Activated effector memory CD4-positive, alpha-beta T cell treated with Interleukin-2 at 50 U/mL for 16 hours (primary cell): ENCODE data around the gene SPINK5.
"Not testable (repeated sequence)": the region's sequence is repeated elsewhere in the genome, so short reads cannot be mapped to it uniquely, and the experiment has no call there.

Experiments used
- DNase-seq: peaks from one replicate; pipeline ENCODE4 v3.0.0-alpha.2; 2020

Gene SPINK5

GRCh38 chr5:148063861-148064260 is at the start of gene SPINK5:
TSS of gene SPINK5 (plus strand) at chr5:148063980. CDS start at chr5:148064045, 65 bp downstream.
- no peak for DNase-seq

DNA sequence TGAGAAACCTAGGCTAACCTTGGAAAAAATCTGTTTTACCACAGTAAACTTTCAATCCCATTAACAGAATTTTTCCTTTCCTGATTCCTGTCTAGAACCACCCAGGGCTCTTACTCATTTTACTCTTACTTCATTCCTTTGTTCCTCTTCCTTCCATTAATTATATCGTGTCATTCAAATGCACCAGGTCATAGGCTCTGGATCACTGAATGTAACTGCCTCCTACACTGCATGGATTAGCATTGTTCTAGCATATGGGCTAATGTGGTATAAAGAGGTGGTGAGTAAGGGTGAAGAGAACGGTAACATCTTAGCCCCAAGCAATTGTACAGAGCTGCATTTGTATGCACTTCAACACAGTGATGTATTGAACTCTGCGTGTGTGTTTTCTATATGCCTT is 49.5 kb upstream of the SPINK5 start:
- no peak for DNase-seq

- DNase-seq = no peak
These were observed 43.4 kb upstream of the SPINK5 start for GRCh38 chr5:148020257-148020988.

DNA sequence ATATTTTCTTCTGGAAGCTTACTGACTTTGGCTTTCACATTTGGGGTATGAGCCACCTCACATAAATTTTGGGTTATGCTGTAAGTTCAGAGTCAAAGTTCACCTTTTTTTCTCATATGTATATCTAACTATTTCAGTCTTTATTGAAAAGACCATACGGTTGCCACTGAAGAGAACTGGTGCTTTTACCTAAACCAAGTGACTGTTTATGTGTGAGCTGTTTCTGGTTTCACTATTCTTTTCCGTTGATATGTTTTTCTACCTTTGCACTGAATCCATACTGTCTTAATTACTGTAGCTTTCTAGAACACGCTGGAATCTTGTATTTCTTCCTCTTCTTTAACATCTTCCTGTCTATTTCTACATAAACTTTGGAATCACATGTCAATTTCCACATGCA is 36.3 kb upstream of the SPINK5 start:
- no peak for DNase-seq

GRCh38 chr5:148029131-148029530 is 34.6 kb upstream of the SPINK5 start:
- no peak for DNase-seq

DNA sequence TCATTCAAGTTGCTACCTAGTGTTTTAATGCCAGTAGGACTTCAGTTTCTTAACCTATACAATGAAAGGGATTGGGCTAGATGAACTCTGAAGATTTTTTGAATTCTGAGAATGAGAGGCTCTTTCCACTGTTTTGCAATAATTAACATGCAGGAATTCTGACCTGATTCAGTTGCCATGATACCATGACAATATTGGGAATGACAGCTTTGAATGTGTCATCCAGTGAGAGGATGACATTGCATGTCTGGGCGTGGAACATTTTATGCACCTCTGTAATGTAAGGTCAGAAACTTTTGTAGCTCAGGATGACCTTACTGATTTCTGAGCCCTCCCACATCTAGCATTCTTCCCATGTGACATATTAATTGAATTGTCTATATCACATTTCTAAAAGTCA is 30.6 kb upstream of the SPINK5 start:
- no peak for DNase-seq

GRCh38 chr5:148035676-148036075 is 28.1 kb upstream of the SPINK5 start:
- no peak for DNase-seq

DNA sequence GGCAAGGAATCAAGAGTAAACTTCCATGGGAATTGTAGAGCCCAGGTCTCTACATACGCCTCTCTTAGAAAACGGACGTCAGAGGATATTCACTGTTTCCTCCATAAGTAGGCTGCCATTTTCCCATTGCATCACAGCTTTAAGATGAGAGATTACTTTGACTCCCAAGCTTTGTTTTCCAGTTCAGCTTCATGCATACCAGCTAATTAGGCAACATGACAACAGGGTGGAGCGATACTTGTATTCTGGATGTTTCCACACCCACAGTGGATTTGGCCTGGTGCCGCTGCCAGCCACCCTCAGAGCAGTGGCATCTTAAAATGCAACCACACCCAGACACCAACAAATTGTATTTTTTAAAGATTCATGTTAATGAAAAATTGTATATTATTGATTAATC is 20.9 kb upstream of the SPINK5 start:
- no peak for DNase-seq

- no peak for DNase-seq
These were observed 20.1 kb upstream of the SPINK5 start for GRCh38 chr5:148043705-148044104.

DNA sequence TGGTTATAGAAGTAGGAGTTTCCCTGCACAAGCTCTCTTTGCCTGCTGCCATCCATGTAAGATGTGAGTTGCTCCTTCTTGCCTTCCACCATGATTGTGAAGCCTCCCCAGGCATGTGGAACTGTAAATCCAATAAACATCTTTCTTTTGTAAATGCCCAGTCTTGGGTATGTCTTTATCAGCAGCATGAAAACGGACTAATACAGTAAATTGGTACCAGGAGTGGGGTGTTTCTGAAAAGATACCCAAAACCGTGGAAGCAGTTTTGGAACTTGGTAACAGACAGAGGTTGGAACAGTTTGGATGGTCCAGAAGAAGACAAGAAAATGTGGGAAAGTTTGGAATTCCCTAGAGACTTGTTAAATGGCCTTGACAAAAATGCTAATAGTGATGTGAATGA is 8.6 kb upstream of the SPINK5 start:
- DNase-seq = not testable (repeated sequence)

GRCh38 chr5:148060309-148060708 is 3.5 kb upstream of the SPINK5 start:
- DNase-seq = no peak

GRCh38 chr5:148060881-148061280 is 2.9 kb upstream of the SPINK5 start:
- no peak for DNase-seq

DNA sequence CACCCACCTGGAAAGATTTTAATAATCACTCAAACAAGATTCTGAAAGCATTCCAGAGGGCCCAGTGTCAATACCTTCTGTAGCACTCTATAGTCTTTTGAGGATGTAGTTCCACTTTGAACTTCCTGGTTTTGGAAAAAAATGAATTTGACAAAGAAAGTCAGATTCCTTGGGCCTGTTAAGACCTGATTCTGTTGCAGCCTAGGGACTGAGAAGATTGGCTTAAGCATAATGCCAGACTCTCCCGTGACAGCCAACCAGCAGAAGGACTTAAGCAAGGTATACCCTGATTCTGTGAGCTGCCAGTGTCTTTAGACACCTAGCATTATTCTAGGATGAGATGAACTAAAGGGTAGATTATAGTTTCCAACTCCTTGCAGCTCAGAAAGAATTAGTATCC is 6.8 kb downstream of the SPINK5 start:
- DNase-seq = no peak

DNA sequence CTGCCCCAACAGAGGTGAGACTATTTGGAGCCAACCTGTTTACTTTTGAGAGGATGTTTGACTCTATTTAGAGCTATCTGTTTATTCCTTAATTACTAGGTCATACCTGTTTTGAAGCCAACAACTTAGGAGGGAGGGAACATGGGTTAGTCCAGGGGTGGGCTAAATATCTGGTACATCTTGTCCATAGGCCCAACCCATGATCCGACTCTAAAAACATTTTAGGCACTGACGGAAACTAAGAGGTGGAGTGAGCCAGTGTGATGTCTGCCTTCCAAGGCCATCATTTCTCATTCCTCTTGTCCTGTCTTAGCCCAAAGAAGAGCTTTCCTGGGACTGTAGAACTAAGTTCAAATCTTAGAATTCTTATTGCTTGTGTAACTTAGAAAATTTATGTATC is 8.4 kb downstream of the SPINK5 start:
- no peak for DNase-seq

- DNase-seq = no peak
These were observed 11.7 kb downstream of the SPINK5 start for GRCh38 chr5:148075529-148075928.

- DNase-seq = no peak
These were observed 19.4 kb downstream of the SPINK5 start for GRCh38 chr5:148083203-148083602.

GRCh38 chr5:148084269-148084668 is 20.5 kb downstream of the SPINK5 start:
- DNase-seq = no peak

DNA sequence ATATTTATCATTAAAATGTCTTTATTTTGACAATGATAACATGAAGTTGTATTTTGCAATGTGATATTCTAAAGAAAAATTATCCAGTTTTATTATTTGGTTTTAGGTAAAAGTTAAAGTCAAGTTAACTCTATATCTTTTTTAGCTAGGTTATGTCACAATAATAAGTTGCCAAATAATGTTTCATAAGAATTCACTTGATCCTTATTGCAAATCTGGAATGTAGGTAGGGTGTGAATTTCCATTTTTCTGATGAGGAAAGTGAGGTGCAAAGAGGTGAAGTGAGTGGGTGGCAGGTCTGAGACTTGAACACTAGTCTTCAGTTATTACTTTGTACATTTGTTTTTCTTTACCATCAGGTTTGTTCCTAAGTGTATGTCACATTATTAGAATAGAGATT is 21.5 kb downstream of the SPINK5 start:
- DNase-seq = no peak

GRCh38 chr5:148085977-148086705 is 22.4 kb downstream of the SPINK5 start:
- DNase-seq = no peak

GRCh38 chr5:148090146-148090772 is 26.5 kb downstream of the SPINK5 start:
- no peak for DNase-seq

DNA sequence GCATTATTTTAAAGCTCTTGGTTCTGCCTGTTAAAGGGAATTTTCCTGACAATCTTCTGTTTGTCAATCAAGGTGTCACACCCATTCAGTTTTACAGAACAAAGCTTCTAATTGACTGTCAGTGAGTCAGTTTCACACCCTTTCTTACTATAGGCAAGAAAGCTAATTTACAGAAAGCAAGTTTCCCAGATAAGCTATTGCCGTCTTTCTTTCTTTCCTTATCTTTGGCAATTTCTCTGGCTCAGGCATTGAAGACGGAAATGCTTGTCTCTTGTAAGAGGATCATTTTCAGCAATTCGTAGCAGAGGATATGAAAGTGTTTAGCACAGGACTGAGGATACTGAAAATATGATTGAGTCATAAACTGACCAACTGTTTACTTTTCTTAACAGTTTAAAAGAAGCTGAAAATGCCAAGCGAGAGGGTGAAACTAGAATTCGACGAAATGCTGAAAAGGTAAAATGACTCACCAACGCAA is 27.0 kb downstream of the SPINK5 start:
- DNase-seq = no peak

GRCh38 chr5:148091991-148092964 is 28.5 kb downstream of the SPINK5 start:
- DNase-seq = no peak

DNA sequence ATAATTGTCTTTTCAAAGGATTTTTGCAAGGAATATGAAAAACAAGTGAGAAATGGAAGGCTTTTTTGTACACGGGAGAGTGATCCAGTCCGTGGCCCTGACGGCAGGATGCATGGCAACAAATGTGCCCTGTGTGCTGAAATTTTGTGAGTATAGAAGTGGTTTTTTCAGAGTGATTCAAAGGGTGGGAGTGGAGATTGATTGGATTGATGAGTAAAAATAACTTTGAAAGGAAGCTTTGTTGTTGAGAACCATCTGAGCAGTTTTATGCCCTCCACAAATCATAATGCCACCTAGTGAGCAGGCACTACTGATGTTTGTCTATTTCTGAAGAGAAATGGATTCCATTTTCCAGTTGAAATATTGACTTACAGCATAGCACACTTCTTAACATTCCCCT is 30.6 kb downstream of the SPINK5 start:
- no peak for DNase-seq
